ENCODE results near the gene BCOR.

The BCOR gene

DNA sequence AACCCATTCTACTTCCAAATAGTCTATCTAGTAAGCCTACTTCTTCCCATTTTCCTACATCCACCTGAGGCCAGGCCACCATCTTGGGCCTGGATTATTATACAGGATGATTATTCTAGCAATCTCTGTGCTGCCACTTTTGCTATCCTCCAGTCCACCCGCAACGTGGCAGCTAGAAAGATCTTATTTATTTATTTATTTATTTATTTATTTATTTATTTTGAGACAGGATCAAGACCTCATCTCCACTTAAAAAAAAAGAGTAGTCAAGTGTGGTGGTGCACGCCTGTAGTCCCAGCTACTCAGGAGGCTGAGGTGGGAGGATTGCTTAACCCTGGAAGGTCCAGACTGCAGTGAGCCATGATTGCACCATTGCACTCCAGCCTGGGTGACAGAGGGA is 15.2 kb upstream of the BCOR start:
- H3K4me3 ChIP-seq (ENCODE audit: low read depth, low read length), result no peak overlapping the region
- no peak for TF ChIP-seq CTCF (conservative IDR thresholded peaks at IDR 0.05; ENCODE audit: low read depth, low read length)
- DNase-seq (ENCODE audit: low read depth), result no peak

DNA sequence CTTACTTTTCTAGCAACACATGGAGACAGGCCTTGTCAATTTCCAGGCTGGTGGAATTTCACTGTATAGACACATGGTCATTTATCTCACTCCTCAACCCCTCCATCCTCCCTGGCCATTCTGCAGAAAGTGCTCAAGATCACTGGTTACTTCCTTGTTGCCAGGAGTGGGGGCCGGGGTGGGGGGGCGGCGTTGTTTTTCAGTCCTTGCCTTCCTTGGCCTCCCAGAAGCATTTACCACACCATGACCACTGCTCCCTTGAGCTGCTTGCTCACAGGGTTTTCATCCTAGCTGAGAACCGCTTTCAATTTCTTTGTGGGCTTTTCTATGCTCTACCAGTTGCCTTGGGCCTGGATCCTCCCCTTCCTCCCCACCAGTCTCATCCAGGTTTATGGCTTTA is 14.1 kb upstream of the BCOR start:
- no peak for TF ChIP-seq CTCF (conservative IDR thresholded peaks at IDR 0.05; ENCODE audit: low read depth, low read length)
- DNase-seq (ENCODE audit: low read depth), result no peak
- no peak overlapping the region for H3K4me3 ChIP-seq (ENCODE audit: low read depth, low read length)

- peak overlapping the region; percentile 46 for H3K4me3 ChIP-seq (ENCODE audit: low read depth, low read length)
- DNase-seq (ENCODE audit: low read depth), result peak; percentile 73
- no peak for TF ChIP-seq CTCF (conservative IDR thresholded peaks at IDR 0.05; ENCODE audit: low read depth, low read length)
Observed at GRCh38 chrX:40109288-40110008, 11.7 kb upstream of the BCOR start.

DNA sequence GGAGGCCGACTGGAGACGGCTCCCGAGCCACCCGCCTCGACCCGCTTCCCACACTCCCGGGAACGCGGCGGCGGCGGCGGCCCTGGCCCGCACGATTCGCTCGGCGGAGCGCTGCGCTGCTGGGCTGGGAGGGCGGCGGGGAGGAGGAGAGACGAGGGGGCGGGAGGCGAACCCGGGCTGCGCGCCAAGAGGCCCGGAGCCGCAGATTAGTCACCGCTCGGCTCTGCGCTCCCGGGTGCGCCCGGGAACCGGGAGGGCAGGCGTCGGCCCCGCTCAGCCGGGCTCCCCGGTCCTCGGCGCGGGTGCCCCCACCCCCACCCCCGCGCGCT is 11.2 kb upstream of the BCOR start:
- no peak for TF ChIP-seq CTCF (conservative IDR thresholded peaks at IDR 0.05; ENCODE audit: low read depth, low read length)
- peak; percentile 83 for DNase-seq (ENCODE audit: low read depth)
- peak overlapping the region; percentile 46 for H3K4me3 ChIP-seq (ENCODE audit: low read depth, low read length)

DNA sequence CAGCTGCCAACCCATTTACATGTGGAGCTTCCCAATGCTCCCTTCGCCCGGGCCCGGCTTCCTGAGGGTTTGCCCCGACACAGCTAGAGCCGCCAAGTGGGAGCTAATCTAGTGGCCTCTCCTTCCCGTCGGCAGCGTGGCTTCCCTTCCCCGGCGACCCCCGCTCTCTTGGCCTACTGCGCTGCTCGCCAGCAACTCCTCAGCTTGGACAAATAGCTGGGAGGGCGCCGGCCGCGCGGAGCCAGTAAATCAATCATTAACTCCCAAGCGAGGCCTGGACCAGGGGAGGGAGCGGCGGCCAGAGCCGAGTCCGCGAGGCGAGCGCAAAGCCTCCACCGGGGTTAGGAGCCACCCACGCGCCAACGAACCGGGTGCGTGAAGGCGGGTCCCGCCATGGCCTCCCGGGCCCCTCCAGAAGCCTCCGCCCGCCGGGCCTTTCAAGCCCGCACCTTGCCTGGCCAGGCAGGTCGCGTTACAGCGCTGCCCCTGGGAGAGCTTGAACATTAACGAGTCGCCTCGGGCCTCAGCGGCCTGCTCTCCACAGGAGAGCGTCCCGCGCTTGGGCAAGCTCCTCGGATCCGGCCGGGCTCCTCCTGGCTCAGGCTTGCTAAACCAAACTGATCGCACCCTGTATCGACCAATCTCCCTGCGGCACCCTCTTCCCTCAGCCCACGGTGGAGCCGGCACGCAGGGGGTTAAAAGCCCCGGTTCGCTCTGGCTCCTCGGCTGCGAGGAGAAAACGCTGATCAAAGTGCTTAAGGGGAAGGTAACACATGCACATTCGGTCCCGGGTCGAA is 10.6 kb upstream of the BCOR start:
- peak; percentile 30 for DNase-seq (ENCODE audit: low read depth)
- peak overlapping the region; percentile 40 for H3K4me3 ChIP-seq (ENCODE audit: low read depth, low read length)
- no peak for TF ChIP-seq CTCF (conservative IDR thresholded peaks at IDR 0.05; ENCODE audit: low read depth, low read length)

DNA sequence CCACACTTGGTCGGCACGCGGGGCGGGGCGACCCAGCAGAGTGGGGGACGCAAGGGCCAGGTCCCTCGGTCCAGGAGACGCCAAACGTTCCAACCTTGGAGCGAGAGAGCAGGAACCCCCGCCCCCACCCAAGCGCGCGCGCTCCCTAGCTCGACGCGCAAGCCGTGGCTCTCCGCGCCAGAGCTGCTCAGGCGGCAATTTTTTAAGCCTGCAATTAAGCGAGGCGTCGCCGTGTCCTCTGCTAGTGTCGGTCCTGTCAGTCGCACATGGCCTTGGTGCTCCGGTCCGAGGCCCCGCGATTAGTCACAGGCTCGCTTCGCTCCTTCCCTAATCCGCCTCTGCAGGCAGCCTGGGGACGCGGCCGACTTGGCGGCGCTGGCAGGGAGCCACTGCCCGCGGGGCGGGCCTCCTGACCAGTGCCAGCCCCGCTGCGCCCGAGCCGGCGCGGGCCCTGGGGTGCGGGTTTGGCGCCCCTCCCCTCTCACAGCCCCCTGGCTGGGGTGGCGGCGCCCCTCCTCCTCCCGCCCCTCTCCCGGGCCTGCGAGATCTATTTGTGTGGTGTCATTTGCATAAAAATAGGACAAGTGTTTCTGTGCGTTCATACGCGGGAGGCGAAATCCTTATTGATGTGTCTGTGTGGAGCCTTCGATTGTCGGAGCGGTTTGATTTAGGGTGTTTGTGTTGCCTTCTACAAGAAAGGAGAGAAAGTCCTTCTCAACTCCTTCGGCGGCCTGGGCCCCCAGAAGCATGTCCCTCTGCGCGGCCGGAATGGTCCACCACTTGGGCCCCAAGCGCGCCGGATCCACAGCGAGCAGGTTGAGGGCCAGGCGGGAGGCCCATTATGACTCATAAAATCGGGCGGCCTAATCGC is 9.8 kb upstream of the BCOR start:
- DNase-seq (ENCODE audit: low read depth), result no peak
- H3K4me3 ChIP-seq (ENCODE audit: low read depth, low read length), result peak overlapping the region; percentile 52
- TF ChIP-seq CTCF (conservative IDR thresholded peaks at IDR 0.05; ENCODE audit: low read depth, low read length), result no peak

Measured in choroid plexus epithelial cell (primary cell).